ENCODE measurements around the gene CH25H.
"Not testable (repeated sequence)": the region's sequence is repeated elsewhere in the genome, so short reads cannot be mapped to it uniquely, and the experiment has no call there.

The CH25H gene

GRCh38 chr10:89189211-89189734 lies 17.8 kb downstream of the CH25H start:
- DNase-seq: no peak

GRCh38 chr10:89185658-89186057 lies 21.5 kb downstream of the CH25H start:
- no peak for DNase-seq

GRCh38 chr10:89184638-89185037 lies 22.5 kb downstream of the CH25H start:
- no peak for DNase-seq

GRCh38 chr10:89183571-89183970 lies 23.5 kb downstream of the CH25H start:
- no peak for DNase-seq

- no peak for DNase-seq
These were observed 24.2 kb downstream of the CH25H start for GRCh38 chr10:89182894-89183293.

- no peak for DNase-seq
These were observed 31.3 kb downstream of the CH25H start for GRCh38 chr10:89175816-89176215.

GRCh38 chr10:89173075-89173474 lies 34.0 kb downstream of the CH25H start:
- DNase-seq: peak; percentile 67

GRCh38 chr10:89171996-89172395 lies 35.1 kb downstream of the CH25H start:
- no peak for DNase-seq

GRCh38 chr10:89171263-89171872 lies 35.7 kb downstream of the CH25H start:
- DNase-seq: no peak

- DNase-seq: not testable (repeated sequence)
These were observed 38.7 kb downstream of the CH25H start for GRCh38 chr10:89168354-89168900.

- DNase-seq: peak; percentile 46
These were observed 39.2 kb downstream of the CH25H start for GRCh38 chr10:89167915-89168314.

- no peak for DNase-seq
These were observed 41.2 kb downstream of the CH25H start for GRCh38 chr10:89165923-89166322.

GRCh38 chr10:89164920-89165319 lies 42.2 kb downstream of the CH25H start:
- peak; percentile 28 for DNase-seq

- DNase-seq: no peak
These were observed 43.0 kb downstream of the CH25H start for GRCh38 chr10:89164080-89164479.

GRCh38 chr10:89163265-89163995 lies 43.7 kb downstream of the CH25H start:
- DNase-seq: no peak

GRCh38 chr10:89162596-89162995 lies 44.5 kb downstream of the CH25H start:
- DNase-seq: no peak

GRCh38 chr10:89160339-89160738 lies 46.8 kb downstream of the CH25H start:
- no peak for DNase-seq

- DNase-seq: no peak
These were observed 47.4 kb downstream of the CH25H start for GRCh38 chr10:89159761-89160160.

GRCh38 chr10:89159316-89159715 lies 47.8 kb downstream of the CH25H start:
- DNase-seq: no peak

GRCh38 chr10:89158446-89158845 lies 48.7 kb downstream of the CH25H start:
- DNase-seq: no peak

GRCh38 chr10:89156161-89156835 lies 50.8 kb downstream of the CH25H start:
- peak; percentile 26 for DNase-seq
